HG02763 (cell line): ENCODE data around the gene PCIF1.
A peak's percentile ranks its signal among the peaks of the same experiment; 100 is the strongest.
"Not testable (repeated sequence)": the region's sequence is repeated elsewhere in the genome, so short reads cannot be mapped to it uniquely, and the experiment has no call there.

Experiments used
- ATAC-seq: cut with Tn5 transposase; IDR thresholded peaks from one replicate; pipeline ENCODE4 v1.9.1; 2021; ENCODE audit warnings: mild to moderate bottlenecking, moderate library complexity; ENCODE audit not compliant: unreplicated experiment

Gene PCIF1

DNA sequence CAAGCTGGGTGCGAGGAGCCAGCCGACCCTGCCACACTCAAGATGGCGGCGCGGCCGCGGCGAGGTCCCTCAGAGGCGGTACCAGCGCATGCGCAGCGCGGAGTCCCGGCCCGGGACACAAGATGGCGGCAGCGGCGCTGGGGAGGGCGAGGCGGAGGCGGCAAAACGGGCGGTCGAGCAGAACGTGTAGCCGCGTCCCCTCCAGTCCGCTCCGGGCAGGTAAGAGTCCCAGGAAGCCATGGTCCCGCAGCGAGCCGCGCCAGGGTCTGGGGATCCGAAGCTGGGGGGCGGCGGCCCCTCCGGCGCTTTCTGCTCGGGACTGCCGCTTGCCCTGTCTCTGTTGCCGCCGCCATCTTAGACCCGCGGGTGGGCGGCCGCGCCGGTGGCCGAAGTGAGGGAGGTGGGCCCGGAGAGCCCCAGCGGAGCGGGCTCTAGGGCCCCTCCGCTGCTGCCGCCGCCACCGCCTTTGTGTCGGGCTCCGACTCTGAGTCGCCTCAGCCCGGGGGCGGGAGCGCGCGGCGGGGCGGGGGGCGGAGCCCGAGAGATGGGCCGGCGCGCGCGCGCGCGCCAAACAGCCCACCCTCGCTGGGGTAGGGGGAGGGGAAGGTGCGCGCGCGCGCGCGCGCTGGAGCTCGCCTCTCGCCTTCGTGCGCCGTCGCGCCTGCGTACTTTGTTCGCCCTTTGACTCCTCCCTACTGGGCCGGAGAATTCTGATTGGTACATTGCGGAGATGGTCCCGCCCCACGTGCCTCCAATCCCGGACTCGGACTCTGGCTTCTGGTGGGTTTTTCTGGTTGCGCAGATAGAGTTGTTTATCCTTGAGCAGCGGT lies at the start of gene PCIF1:
Gene PCIF1 (plus strand): TSS at position 98 of the 830 bp plus-strand sequence. CDS start 4,317 bp downstream, outside the sequence.
- peak; percentile 76 for ATAC-seq

DNA sequence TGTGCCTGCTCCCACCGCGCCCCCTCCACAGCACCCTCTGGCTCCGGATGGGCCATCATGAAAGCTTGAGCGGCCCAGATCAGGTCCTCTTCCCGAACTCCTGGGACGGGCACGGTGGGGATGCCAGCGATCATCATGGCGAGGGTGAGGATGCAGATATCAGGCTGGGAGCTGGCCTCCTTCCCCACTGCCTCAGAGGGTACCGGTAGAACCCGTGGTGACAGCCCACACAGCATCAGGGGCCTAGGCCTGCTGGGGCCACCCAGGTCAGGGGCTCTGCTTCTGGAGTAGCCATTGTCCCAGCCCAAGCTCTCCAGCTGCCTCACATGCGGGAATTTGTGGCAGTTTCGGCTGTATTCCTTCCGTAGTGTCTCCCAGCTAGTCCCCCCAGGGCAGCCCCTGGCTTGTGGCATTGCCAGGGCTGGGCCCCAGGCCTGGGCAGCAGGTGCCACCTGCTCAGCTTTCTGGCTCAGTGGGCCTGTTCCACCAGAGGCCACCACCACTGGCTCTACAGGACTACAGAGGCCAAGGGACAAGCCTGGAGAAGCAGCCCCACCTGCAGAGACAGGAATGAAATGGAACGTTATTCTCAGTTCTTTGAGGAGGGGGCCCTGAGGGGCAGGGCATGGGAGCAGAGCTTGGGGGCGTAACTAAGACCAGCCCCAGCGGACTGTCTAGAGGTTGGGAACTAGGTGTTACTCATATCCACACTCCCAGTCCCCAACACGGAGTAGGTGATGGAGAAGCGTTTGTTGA lies 47.7 kb upstream of the PCIF1 start:
- no peak for ATAC-seq

DNA sequence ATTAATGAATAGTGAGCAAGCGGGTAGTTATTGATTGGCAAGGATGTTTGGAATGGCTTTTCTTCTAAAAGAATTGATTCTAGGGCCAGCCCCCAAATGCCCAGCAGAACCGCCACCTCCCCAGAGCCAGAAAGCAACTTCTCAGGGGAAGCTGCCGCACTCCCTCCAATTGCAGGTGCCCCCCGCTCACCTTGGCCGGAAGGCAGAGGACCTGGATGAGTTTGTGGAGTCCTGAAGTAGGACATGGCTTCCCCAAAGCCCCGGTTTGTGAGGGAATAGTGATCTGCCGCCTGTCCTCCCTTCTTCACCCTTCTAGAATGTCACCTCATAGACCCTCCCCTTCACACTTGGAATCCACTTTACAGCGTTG lies 47.2 kb upstream of the PCIF1 start, which contains the start of gene SPATA25:
Gene SPATA25 (minus strand): TSS at position 277 of the 370 bp plus-strand sequence. CDS start 32 bp downstream, at position 245.
- ATAC-seq: no peak

DNA sequence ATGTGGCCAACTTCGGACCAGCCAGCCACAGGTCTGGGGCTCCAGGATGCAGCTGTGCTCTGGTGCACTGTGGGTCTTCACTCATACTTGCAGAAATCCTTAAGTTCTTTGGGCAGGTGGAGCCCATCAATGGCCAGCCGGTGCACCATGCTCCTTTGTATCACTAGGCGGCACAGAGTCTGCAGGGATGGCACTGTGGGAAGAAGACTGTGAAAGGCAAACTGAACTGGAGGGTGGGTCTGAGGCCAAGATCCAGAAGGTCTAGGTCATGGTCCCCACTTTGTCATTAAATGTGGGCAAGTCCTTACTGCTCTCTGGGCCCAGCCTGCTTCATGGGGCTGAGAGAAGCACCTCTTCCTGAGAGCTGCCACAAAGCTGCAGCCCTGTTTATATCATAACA lies 45.8 kb upstream of the PCIF1 start:
- ATAC-seq: no peak

DNA sequence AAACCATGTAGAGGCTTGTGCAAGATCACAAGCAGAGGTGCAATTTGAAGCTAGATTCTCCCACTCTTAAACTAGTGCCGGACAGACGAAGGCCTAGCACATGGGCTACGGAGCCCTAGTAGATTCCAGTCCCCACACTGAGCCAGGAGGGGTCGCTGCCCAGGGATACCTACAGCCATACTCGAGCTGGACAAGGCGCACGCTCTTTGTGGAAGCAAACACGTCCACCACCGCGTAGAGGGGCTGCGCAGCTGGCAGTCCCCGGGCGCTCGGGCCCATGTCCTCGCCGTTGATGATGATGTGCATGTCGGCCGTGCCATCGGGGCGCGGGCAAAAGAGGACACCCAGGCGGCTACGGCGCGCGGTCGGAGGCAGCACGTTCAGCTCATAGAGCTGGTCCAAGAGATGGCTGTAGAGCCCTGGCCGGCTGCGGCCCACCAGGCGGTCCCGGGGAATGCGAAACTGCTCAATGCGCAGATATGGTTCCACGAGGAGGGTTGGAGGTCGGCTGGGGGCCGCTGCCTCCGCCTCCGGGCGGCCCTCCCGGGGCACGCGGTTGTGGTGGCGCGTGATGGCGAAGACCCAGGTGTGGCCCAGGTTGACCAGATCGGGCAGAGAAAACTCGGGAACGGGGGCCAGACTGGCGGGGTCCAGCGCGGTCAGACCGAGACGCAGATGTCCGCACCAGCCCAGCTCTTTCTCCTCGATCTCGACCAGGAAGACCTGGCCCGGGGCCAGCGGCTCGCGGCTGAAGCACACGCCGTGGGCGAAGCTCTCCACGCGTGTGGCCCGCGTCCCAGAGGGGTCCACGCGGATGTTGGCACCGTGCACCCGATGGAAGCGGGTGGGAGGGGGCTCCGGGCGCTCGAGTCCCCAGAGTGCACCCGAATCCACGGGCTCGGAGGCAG lies 44.2 kb upstream of the PCIF1 start:
- peak; percentile 15 for ATAC-seq

DNA sequence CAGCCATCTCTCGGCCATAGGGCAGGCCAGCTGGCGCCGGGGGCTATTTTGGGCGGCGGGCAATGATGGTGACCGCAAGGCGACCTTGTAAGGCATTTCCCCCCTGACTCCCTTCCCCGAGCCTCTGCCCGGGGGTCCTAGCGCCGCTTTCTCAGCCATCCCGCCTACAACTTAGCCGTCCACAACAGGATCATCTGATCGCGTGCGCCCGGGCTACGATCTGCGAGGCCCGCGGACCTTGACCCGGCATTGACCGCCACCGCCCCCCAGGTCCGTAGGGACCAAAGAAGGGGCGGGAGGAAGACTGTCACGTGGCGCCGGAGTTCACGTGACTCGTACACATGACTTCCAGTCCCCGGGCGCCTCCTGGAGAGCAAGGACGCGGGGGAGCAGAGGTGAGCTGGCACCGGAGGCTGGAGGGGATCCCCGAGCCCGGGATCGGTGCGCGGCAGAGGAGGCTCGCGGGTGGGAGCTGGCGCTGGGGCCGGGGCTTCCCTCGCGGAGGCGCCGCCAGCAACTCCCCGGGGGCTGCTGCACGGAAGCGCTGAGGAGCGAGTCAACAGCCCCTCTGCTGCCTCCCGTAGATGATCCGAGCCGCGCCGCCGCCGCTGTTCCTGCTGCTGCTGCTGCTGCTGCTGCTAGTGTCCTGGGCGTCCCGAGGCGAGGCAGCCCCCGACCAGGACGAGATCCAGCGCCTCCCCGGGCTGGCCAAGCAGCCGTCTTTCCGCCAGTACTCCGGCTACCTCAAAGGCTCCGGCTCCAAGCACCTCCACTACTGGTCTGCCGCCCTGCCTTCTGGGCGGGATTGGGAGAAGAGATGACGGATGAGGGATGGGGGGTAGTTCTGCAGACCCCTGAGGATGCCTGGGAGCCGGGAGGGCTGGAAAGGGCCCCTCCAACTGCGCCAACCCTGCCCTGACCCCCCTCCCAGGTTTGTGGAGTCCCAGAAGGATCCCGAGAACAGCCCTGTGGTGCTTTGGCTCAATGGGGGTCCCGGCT lies 43.2 kb upstream of the PCIF1 start, which contains the start of the genes CTSA and NEURL2:
Gene CTSA (plus strand): TSS at position 351 of the 999 bp plus-strand sequence. CDS start 234 bp downstream, at position 585.
Gene NEURL2 (minus strand): TSS at position 224 of the 999 bp plus-strand sequence. CDS start 217 bp downstream, at position 7.
- peak; percentile 76 for ATAC-seq

DNA sequence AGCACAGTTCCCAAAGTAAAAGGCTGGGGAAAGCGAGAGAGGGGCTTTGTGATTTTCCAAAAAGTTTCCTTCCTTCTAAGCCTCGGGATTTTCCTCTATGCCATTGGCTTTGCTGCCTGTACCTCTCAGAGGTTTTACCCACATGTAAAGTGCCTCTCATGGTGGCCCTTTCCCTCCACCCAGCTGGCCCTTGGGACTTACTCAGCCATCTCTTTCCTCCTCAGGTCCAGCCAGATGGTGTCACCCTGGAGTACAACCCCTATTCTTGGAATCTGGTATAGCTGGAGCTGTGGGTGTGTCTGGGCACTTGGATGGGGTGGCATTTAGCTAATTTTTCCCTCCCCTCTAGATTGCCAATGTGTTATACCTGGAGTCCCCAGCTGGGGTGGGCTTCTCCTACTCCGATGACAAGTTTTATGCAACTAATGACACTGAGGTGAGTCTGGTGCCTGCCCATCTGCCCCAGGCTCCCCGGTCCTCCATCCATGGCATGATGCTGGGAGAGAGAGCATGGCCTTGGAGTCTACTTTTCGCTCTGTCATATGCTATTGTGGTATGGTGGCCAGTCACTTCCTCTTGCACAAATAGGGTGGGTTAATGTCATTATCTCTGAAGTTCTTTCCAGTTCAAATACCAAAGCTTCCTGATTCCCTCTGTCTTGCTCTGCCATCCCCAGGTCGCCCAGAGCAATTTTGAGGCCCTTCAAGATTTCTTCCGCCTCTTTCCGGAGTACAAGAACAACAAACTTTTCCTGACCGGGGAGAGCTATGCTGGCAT lies 42.2 kb upstream of the PCIF1 start:
- no peak for ATAC-seq

DNA sequence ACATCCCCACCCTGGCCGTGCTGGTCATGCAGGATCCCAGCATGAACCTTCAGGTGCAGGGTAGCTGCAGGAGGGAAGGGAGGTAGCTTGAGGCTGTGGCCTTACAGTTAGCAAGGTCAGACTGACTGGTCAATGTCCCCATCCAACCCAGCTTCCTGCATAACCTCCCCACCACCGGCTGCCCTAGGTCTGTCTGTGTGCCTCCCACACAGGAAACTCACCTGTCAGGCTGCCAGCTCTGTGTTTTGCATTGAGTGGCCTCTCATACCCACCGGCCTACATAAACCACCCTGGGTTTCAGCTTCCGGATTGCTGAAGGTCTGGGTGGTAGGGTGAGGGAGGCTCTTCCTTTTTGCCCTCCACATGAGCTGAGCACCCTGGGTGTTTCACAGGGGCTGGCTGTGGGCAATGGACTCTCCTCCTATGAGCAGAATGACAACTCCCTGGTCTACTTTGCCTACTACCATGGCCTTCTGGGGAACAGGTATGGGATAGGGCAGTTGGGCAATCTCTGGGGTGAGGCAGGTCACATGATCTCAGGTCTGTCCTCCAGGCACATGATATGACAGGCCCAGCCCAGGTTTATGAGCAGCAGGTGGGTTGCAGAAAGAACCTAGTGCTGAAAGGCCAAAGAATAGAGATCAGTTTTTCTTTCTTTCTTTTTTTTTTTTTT lies 41.5 kb upstream of the PCIF1 start:
- ATAC-seq: no peak

DNA sequence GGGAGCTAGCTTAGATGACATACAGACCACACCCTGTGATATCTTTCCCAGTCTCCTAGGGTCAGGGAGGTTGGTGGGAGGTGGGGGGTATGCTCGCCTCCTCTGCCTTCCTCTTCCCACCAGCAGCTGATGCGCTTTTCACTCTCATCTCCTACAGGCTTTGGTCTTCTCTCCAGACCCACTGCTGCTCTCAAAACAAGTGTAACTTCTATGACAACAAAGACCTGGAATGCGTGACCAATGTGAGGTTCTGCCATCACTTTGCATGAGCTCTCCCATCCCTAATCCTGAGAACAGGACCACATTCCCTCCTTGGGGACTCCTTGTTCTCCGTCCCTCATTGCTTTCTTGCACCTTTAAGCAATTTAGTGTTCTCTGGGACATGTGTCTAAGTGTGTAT lies 40.7 kb upstream of the PCIF1 start:
- ATAC-seq: no peak

DNA sequence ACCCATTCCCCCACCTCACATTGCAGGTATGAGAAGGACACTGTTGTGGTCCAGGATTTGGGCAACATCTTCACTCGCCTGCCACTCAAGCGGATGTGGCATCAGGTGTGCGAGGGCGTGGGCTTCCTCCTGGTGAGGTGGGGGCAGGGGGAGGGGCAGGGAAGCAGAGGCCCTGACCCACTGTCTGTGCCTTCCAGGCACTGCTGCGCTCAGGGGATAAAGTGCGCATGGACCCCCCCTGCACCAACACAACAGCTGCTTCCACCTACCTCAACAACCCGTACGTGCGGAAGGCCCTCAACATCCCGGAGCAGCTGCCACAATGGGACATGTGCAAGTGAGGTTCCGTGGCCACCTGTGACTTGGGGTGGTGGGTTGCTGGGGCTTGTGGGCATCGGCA lies 39.7 kb upstream of the PCIF1 start:
- no peak for ATAC-seq

DNA sequence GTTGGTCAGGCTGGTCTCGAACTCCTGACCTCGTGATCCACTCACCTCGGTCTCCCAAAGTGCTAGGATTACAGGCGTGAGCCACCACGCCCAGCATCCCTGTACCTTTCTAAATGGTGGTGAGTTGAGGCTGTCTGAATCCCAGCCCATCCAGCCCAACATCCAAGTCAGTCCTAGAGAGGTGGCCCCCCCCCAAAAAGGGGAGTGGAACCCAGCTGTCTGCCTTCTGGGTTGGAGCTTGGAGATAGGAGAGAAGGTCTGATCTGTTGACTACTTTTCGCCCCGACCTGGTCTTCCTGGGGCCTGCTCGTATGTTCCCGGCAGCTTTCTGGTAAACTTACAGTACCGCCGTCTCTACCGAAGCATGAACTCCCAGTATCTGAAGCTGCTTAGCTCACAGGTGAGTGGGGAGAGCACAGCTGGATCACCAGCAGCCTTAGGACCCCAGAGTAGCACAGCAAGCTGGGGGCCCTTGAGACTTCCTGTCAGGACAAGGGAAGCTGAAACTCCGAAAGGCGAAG lies 37.8 kb upstream of the PCIF1 start:
- ATAC-seq: no peak

DNA sequence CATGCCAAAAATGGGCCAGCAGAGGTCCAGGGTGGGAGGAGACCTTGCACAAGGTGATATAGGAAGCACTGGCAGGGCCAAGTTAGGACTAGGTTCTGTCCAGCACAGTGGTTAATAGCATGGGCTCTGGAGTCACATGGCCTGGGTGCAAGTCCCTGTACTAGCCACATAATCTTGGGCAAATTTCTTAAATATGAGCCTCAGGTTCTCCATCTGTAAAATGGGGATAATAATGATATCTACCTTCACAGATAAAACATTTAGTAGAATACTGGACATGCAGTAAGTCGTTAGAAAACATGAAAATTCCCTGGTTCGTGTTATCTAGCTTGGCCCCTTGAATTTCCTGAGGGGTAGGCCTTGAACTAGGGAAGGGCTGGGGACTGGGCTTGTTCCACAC lies 37.2 kb upstream of the PCIF1 start:
- ATAC-seq: no peak

DNA sequence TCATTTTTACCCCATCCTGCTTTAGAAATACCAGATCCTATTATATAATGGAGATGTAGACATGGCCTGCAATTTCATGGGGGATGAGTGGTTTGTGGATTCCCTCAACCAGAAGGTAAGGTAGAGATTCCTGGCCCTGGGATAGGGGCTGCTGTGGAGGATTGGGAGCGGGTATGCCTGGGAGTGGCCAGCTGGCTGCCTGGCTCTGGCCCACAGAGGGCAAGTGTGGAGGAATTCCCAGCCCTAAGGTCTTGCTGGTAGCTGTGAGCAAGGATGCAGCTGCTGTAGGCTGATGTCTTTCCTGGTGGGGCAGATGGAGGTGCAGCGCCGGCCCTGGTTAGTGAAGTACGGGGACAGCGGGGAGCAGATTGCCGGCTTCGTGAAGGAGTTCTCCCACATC lies 36.8 kb upstream of the PCIF1 start:
- ATAC-seq: no peak

DNA sequence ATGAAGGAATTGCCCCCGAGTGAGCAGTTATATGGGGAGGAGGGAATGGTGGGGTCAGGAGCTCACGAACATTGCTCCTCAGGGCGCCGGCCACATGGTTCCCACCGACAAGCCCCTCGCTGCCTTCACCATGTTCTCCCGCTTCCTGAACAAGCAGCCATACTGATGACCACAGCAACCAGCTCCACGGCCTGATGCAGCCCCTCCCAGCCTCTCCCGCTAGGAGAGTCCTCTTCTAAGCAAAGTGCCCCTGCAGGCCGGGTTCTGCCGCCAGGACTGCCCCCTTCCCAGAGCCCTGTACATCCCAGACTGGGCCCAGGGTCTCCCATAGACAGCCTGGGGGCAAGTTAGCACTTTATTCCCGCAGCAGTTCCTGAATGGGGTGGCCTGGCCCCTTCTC lies 36.2 kb upstream of the PCIF1 start:
- ATAC-seq: no peak

DNA sequence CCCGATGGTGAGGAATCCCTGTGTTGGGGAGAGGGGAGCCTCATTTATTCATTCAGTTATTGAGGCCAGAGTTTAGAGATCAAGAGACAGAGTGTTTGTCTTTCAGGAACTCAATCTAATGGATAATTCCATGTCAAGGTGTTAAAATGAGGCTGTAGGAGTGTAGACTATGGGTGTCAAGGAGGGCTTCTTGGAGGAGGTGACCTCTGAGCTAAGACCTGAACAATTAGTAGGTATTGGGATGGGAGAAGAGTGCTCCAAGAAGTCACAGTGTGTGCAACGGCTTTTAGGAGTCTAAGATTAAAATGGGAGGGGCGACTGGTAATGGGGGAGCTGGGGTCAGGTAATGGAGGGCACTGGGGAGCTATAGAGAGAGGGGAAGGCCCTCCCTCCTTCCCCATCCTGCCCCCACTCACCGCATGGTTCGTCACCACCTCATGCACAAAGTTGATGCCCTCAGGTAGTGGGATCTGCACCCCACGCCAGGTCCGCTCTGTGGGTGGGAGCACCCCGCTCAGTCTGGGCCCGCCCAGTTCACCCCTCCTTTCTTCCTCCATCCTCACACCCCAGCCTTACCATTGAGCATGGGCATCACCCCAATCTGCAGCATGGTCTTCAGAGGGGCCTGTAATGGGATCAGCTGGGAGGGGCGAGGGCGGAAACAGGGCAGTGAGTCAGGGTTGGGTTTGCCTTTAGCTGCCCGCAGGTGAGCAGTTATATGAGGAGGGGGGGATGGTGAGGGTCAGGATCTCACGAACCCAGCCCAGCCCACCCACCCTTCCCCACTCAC lies 35.2 kb upstream of the PCIF1 start:
- no peak for ATAC-seq

DNA sequence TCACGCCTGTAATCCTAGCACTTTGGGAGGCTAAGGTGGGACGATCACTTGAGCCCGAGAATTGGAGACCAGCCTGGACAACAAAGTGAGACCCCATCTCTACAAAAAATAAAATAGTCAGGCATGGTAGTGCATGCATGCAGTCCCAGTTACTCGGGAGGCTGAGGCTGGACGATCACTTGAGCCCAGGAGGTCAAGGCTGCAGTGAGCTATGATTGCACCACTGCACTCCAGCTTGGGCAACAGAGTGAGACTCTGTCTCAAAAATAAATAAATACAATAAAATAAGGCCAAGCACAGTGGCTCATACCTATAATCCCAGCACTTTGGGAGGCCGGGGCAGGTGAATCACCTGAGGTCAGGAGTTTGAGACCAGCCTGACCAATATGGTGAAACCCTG lies 33.2 kb upstream of the PCIF1 start:
- ATAC-seq: not testable (repeated sequence)

DNA sequence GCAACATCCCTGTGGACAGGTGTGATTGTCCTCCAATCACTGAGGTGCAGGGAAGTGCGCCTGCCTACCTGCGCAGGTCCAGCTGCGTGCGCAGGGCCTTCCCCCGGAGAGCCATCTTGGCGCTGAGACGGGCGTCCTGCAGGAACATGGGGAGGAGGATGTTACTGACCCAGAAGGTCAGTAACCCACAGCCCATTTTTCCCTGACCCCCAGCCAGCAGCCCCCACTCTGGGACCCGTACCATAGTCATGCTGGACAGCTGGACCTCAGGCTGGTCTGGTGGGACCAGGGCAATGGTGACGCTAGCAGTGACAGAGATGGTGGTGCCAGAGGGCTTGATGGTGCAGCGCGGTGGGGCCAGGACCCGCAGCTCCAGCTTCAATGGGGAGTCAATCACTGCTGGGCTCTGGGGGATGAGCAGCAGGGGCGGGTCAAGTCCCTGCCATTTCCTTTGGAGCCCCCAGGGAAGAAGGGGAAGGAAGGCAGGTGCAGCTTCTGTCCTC lies 32.2 kb upstream of the PCIF1 start:
- no peak for ATAC-seq
